ENCODE results near the gene P3H2. TPM values are rescaled to one million over a fixed set of nuclear protein-coding genes. Genes with fewer than 3 reads are reported as not detected.

Gene P3H2
- total RNA-seq, 2 experiments from 2014 or later = not detected

DNA sequence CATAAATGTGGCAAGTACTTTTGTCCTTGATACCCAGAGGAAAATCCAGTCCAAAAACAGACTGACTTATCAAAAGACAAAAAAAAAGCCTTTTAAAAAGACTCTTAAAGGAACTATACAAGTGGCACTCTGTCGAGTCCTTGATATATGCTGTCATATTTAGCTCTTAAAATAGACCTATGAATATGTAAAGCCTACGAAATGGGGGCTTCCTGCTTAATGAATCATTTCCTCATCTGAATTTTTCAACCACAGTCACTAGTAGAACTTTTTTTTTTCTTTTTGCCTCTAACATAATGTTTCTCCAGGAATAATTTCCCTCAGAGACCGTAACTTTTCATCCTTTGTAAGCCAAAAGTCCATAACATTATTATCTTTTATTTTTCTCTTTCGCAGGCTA lies 95.8 kb downstream of the P3H2 start:
- no peaks in the 10 kb centered on the region for H3K9me3 Mint-ChIP-seq (ENCODE audit: low read depth)
- H3K27ac Mint-ChIP-seq = no peak overlapping the region
- DNase-seq = no peak
- H3K36me3 Mint-ChIP-seq = no peaks in the 10 kb centered on the region
- ATAC-seq = no peak
- no peaks in the 10 kb centered on the region for H3K4me1 Mint-ChIP-seq
- H3K27me3 Mint-ChIP-seq = peaks cover 3% of the 10 kb centered on the region
- CTCF ChIA-PET = no interaction called here
- no peak overlapping the region for H3K4me3 Mint-ChIP-seq

DNA sequence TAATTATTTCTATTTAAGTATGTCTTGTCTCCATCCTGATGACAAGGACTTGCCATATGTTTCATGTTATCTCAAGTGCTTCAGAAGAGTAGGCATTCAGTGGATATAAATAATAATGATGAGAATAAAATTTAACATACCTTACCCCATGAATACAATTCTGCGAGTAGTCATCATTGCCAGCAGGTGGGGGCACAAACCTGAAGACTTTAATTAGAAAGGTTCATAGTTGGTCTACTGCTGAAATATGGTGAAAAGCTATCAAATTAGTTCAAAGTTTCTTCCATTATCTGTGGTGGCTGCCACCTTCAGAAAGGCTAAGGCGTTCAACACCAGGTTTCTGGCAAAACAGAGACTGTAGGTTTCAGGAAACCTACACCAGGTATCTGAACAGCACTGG lies 100.9 kb downstream of the P3H2 start:
- Mint-ChIP-seq H3K4me3 (no peak overlapping the region), H3K27me3 (peaks cover 7% of the 10 kb centered on the region), H3K9me3 (ENCODE audit: low read depth) (no peaks in the 10 kb centered on the region), H3K4me1 (no peaks in the 10 kb centered on the region), H3K36me3 (no peaks in the 10 kb centered on the region), H3K27ac (no peak overlapping the region)
- DNase-seq = no peak
- CTCF ChIA-PET = no interaction called here
- no peak for ATAC-seq

DNA sequence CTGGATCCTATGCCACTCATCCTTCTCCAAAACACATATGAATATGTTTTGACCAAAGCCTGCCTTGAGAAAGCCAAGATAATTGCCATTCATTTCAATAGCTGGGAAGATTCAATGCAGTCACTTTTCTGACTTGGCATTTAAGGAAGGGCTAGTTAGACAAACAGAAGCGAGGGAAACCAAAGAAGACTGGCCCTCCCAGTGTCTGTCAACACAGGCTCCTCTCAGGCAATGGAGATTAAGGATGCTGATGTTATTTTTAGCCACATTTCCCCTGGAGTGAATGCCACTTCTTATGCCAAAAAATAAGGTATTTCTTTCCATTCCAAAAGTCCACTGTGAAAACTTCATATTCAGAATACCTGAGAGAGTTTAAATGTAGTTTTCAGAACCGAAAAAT lies 101.7 kb downstream of the P3H2 start:
- H3K4me1 Mint-ChIP-seq = no peaks in the 10 kb centered on the region
- H3K27ac Mint-ChIP-seq = no peak overlapping the region
- H3K36me3 Mint-ChIP-seq = no peaks in the 10 kb centered on the region
- H3K27me3 Mint-ChIP-seq = peaks cover 11% of the 10 kb centered on the region
- no peaks in the 10 kb centered on the region for H3K9me3 Mint-ChIP-seq (ENCODE audit: low read depth)
- CTCF ChIA-PET = no interaction called here
- no peak for DNase-seq
- no peak overlapping the region for H3K4me3 Mint-ChIP-seq
- ATAC-seq = no peak

DNA sequence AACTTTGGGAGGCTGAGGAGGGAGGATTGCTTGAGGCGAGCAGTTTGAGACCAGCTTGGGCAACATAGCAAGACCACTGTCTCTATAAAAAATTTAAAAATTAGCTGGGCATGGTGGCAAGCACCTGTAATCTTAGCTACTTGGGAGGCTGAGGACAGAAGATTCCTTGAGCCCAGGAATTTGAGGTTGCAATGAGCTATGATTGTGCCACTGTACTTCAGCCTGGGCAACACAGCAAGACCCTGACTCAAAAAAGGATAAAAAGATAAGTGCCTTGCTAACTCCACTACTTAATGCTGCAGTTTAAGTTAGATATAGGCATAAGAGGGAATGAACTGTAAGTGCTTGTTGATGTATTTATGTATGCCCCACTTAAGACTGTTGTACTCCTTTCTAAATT lies 102.2 kb downstream of the P3H2 start:
- H3K4me1 Mint-ChIP-seq = no peaks in the 10 kb centered on the region
- ATAC-seq (no peak), DNase-seq (no peak)
- no peaks in the 10 kb centered on the region for H3K9me3 Mint-ChIP-seq (ENCODE audit: low read depth)
- CTCF ChIA-PET = no interaction called here
- H3K36me3 Mint-ChIP-seq = no peaks in the 10 kb centered on the region
- H3K4me3 Mint-ChIP-seq = no peak overlapping the region
- peaks cover 13% of the 10 kb centered on the region for H3K27me3 Mint-ChIP-seq
- H3K27ac Mint-ChIP-seq = no peak overlapping the region

DNA sequence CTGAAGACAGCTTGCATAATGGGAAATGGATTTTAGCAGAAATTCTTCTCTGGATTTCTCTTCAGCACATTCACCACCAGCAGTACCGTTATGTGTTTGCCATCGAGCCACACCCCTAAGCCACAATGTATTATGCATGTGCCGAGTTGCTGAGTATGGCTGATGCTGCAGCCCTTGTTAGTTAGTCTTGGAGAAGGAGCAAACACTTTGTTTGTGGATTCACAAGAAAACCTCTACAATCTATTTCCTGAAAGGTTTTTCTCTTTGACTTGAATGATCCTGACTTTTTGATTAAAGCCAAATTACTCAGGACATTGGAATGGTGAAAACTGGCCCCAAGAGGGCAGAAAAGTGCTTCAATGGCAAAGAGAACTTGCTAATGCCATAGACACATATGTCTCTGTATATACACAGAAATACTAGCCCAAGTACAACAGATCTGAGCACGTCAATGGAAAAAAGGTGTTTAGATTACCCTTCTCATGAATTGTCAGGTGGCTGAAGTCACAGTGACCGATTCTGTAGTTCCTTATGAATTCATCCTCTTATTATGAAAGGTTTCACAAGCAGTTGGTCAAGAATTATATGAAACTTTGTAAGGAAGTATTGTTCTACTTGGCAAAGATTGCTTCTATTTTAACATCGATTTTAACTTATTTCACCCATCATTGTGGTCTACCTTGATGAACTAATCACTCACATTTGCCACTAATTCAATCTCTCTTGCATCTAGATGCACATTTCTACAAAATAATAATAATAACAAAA lies 103.0 kb downstream of the P3H2 start:
- no peaks in the 10 kb centered on the region for H3K9me3 Mint-ChIP-seq (ENCODE audit: low read depth)

DNA sequence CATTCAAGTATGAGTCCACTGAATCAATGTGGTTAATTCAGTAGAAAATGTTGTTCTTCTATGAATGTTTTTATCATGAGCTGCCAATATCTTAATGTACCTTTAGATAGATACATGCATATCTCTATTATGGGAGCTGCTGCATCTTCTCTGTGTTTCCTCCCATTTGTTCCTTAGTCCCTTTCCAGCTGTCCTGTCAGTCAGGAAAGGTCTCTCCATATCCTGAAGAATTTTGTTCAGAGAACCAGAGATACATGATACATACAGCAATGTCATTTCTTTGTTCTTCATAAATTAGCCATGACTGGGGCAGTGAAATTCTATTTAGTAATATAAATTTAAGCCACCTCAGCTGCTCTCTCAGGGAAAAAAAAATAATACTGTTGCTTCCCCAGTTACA lies 103.7 kb downstream of the P3H2 start:
- Mint-ChIP-seq H3K36me3 (no peaks in the 10 kb centered on the region), H3K4me3 (no peak overlapping the region), H3K4me1 (no peaks in the 10 kb centered on the region), H3K9me3 (ENCODE audit: low read depth) (no peaks in the 10 kb centered on the region), H3K27ac (no peak overlapping the region), H3K27me3 (peaks cover 13% of the 10 kb centered on the region)
- ATAC-seq = no peak
- no peak for DNase-seq
- CTCF ChIA-PET = no interaction called here

More for the DNA sequence above, 103.0 kb downstream of the P3H2 start:
- Mint-ChIP-seq H3K4me3 (no peak overlapping the region), H3K27me3 (peaks cover 13% of the 10 kb centered on the region), H3K27ac (no peak overlapping the region), H3K4me1 (no peaks in the 10 kb centered on the region), H3K36me3 (no peaks in the 10 kb centered on the region)
- CTCF ChIA-PET = no interaction called here
- DNase-seq (no peak), ATAC-seq (no peak)

DNA sequence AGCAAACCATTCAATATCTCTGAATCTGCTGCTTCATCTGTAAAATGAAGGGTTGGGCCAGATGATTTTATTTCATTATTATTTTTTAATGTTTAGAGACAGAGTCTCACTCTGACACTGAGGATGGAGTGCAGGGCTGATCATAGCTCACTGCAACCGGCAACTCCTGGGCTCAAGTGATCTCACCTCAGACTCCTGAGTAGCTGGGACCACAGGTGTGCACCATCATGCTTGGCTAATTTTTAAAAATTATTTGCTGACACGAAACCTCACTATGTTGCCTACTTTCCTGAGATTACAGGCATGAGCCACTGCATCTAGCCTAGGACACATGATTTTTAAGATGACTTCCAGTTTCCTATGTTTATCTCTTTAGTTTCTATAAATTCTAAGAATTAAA lies 105.8 kb downstream of the P3H2 start:
- Mint-ChIP-seq H3K9me3 (ENCODE audit: low read depth) (no peaks in the 10 kb centered on the region), H3K36me3 (no peaks in the 10 kb centered on the region), H3K4me3 (no peak overlapping the region), H3K27me3 (peaks cover 13% of the 10 kb centered on the region), H3K4me1 (no peaks in the 10 kb centered on the region), H3K27ac (no peak overlapping the region)
- no peak for DNase-seq
- no peak for ATAC-seq
- CTCF ChIA-PET = no interaction called here

GRCh38 chr3:190013943-190014924 lies 106.5 kb downstream of the P3H2 start:
- H3K4me1 Mint-ChIP-seq = no peaks in the 10 kb centered on the region
- no peak for ATAC-seq
- no peaks in the 10 kb centered on the region for H3K9me3 Mint-ChIP-seq (ENCODE audit: low read depth)
- no peak overlapping the region for H3K4me3 Mint-ChIP-seq
- H3K27ac Mint-ChIP-seq = no peak overlapping the region
- CTCF ChIA-PET = no interaction called here
- no peak for DNase-seq
- peaks cover 13% of the 10 kb centered on the region for H3K27me3 Mint-ChIP-seq
- no peaks in the 10 kb centered on the region for H3K36me3 Mint-ChIP-seq

- H3K4me3 Mint-ChIP-seq = no peak overlapping the region
- DNase-seq (no peak), ATAC-seq (no peak)
- no peaks in the 10 kb centered on the region for H3K4me1 Mint-ChIP-seq
- H3K36me3 Mint-ChIP-seq = no peaks in the 10 kb centered on the region
- CTCF ChIA-PET = no interaction called here
- peaks cover 13% of the 10 kb centered on the region for H3K27me3 Mint-ChIP-seq
- H3K9me3 Mint-ChIP-seq (ENCODE audit: low read depth) = no peaks in the 10 kb centered on the region
- H3K27ac Mint-ChIP-seq = no peak overlapping the region
Measured at GRCh38 chr3:190012784-190013183, 107.9 kb downstream of the P3H2 start.

DNA sequence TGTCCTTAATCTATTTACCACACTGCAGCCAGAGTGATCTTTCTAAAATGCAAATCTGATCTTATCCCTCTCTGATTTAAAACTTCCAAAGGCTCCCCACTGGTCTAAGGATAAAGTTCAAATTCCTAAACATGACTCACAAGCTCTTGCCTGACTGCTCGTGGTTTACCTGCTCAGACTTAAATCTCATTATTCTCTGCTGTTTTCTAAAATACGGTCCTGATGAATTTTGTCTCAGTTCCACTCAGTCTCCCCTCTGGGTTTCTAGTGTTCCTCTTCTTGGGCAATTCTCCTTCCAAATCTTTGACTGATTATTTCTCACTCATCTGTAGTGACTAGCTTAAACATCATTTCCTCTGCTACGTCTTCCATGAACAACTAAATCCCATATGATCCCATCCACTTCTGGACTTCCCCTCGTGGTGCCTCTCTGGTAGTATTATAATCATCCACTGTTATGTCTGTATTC lies 108.3 kb downstream of the P3H2 start:
- Mint-ChIP-seq H3K4me3 (no peak overlapping the region), H3K36me3 (no peaks in the 10 kb centered on the region), H3K27me3 (peaks cover 13% of the 10 kb centered on the region), H3K4me1 (no peaks in the 10 kb centered on the region), H3K9me3 (ENCODE audit: low read depth) (no peaks in the 10 kb centered on the region), H3K27ac (no peak overlapping the region)
- DNase-seq (no peak), ATAC-seq (no peak)
- CTCF ChIA-PET = no interaction called here

- H3K27ac Mint-ChIP-seq = no peak overlapping the region
- DNase-seq = no peak
- no peaks in the 10 kb centered on the region for H3K36me3 Mint-ChIP-seq
- CTCF ChIA-PET = no interaction called here
- no peak for ATAC-seq
- H3K27me3 Mint-ChIP-seq = peaks cover 16% of the 10 kb centered on the region
- H3K4me3 Mint-ChIP-seq = no peak overlapping the region
- H3K4me1 Mint-ChIP-seq = no peaks in the 10 kb centered on the region
- H3K9me3 Mint-ChIP-seq (ENCODE audit: low read depth) = no peaks in the 10 kb centered on the region
Measured at GRCh38 chr3:190010486-190010885, 110.2 kb downstream of the P3H2 start.

DNA sequence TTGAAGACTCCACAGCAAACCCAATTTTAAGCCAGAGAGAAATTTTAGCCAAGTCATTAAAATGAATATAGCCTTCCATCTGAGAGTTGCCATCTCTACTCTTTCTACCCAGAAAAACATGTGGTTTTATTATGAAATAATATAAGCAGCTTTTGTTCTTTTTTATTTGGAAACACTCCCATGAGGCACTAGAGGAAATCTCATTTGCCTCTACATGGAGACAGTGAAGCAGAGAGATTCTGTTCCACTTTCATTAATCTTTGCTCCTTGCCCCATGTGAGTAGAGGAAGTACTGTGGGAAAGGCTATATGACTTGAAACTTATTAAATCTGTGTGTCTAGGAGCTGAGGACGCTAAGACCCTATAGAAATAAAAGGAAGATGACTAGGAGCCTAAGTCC lies 111.1 kb downstream of the P3H2 start:
- Mint-ChIP-seq H3K27me3 (peaks cover 13% of the 10 kb centered on the region), H3K9me3 (ENCODE audit: low read depth) (no peaks in the 10 kb centered on the region), H3K4me3 (no peak overlapping the region), H3K36me3 (no peaks in the 10 kb centered on the region), H3K27ac (no peak overlapping the region), H3K4me1 (no peaks in the 10 kb centered on the region)
- DNase-seq (no peak), ATAC-seq (no peak)
- CTCF ChIA-PET = no interaction called here

- H3K9me3 Mint-ChIP-seq (ENCODE audit: low read depth) = no peaks in the 10 kb centered on the region
- peaks cover 8% of the 10 kb centered on the region for H3K27me3 Mint-ChIP-seq
- no peak overlapping the region for H3K4me3 Mint-ChIP-seq
- CTCF ChIA-PET = no interaction called here
- ATAC-seq (no peak), DNase-seq (no peak)
- H3K27ac Mint-ChIP-seq = no peak overlapping the region
- H3K4me1 Mint-ChIP-seq = no peaks in the 10 kb centered on the region
- H3K36me3 Mint-ChIP-seq = no peaks in the 10 kb centered on the region
Measured at GRCh38 chr3:190008432-190008831, 112.3 kb downstream of the P3H2 start.
